Measurements from ENCODE around the gene NT5DC2.

- no peak for TF ChIP-seq CTCF (IDR thresholded peaks at IDR 0.05; ENCODE audit: insufficient read depth, low read depth, low read length)
- TF ChIP-seq EZH2 (IDR thresholded peaks at IDR 0.05; ENCODE audit: insufficient read depth, low read length): no peak
Measured at GRCh38 chr3:52555056-52555455, 21.4 kb upstream of the NT5DC2 start.

Data from astrocyte (in vitro differentiated cells and primary cell).